Breast epithelium (tissue), 3 donors: ENCODE data around the gene CTSE.

Source experiments
- CTCF ChIP-seq, 3 donors: fragments of 450-650 bp; IDR thresholded peaks; one replicate each; pipeline ENCODE4 v1.5.1; 2016 to 2017; ENCODE audit warnings: antibody characterized with exemption in 3 of 3, mild to moderate bottlenecking in 3 of 3, moderate library complexity in 3 of 3
- POLR2A ChIP-seq: fragments of 450-650 bp; IDR thresholded peaks from one replicate; pipeline ENCODE4 v1.6.1; 2016; ENCODE audit warnings: antibody characterized with exemption, mild to moderate bottlenecking, moderate library complexity
- POLR2AphosphoS5 ChIP-seq, 3 donors: sonication (generic); formaldehyde crosslinking; IDR thresholded peaks; one replicate each; pipeline ENCODE4 v1.6.1; 2017; ENCODE audit warnings: antibody characterized with exemption in 3 of 3

- TF ChIP-seq CTCF (IDR thresholded peaks at IDR 0.05) (no peak), POLR2AphosphoS5 (IDR thresholded peaks at IDR 0.05) (no peak), POLR2A (no peak)
Measured at GRCh38 chr1:206005234-206005633, 18.5 kb downstream of the CTSE start.
